Activated CD8-positive, alpha-beta memory T cell treated with anti-CD3 and anti-CD28 coated beads, Interleukin-2, amount 50 U/mL, for 4 hours (primary cell): ENCODE results near the gene UCP1.
A peak's percentile ranks its signal among the peaks of the same experiment; 100 is the strongest.
"Not testable (repeated sequence)": the region's sequence is repeated elsewhere in the genome, so short reads cannot be mapped to it uniquely, and the experiment has no call there.

Experiments
- DNase-seq: peaks from one replicate; pipeline ENCODE4 v3.0.0-alpha.2; 2020

UCP1 gene

DNA sequence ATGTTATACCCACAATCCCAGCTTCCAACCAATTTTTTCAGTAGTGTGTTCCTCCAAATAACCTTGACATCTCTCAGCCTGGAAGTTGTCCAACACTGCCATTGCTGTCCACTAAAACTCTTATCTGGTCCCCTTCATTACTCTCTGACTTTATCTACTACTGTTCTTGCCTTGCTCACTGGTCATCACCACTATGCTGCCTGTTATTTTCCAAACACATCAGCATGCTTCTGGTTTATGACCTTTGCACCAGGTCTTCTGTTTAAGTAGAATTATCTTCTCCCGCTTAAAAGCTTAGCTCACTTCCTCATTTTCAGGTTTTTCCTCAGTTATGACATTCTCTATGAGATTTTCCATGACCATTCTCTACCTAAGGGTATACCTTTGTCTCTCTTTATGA, 39.3 kb downstream of the UCP1 start:
- DNase-seq, result no peak

DNA sequence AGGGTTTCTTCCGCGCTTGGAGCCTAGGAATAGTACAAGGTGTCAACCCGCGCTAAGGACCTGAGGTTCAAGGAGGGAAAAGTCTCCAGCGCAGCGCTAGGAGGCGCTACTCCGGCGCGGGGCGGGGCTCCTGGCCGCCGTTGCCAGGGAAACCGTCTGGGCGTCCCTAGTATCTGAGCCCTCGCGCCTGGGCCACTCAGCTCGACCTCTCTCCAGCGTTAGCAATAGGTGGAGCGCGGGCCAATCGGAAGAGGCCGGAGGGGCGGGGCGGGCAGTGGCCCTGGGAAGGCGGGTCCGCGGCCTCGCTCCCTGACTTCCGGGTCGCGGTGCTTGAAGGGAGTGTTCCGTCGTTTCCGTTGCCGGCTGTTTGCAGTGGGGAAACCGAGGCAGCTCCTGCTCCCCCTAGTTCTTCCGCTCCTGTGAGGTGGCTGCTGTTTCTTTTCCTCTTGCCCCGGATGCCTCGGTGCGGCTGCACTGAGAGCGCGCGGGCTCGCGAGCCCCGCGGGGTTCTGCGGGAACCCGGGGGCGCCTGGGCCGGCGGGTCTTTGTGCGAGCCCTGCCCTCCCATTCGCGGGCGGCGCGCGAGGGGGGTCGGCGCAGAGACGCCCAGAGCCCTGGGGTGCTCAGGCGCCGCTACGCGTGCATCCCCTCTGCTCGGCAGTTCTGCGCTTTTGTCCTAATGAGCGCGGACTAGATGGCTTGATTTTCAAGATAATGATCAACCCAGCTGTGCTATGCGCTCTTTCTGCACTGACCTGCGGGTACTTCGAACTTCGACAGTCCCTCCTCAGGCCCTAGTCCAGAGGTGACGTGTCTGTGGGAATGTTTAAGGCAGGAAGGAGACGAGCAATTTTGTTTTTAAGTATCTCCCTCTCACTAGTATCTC, 44.7 kb downstream of the UCP1 start, which contains the start of gene ELMOD2:
Gene ELMOD2 (plus strand): TSS at position 312 of the 886 bp plus-strand sequence. CDS start 1,261 bp downstream, outside the sequence.
- peak; percentile 98 for DNase-seq

DNA sequence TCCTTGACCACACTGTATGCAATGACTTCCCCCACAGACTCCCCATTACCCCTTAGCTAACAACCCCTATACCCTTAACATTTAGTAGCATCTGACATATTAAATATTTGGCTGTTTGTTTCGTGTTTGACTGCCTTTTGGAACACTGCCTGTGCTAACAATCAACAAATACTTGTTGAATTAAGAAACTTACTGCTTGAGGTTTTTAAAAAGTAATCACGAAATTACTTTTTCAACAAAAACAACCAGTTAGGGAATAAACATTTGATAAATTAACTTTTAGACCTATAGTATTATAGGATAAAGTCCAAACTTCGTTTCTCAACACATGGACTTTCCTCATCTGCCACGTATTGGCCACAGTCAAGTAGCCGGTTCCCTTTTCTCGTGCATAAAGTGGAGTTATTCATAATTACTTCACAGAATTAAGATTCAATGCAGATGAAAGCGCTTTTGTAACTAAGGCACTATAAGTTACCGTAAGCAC, 45.3 kb downstream of the UCP1 start:
- DNase-seq, result no peak

DNA sequence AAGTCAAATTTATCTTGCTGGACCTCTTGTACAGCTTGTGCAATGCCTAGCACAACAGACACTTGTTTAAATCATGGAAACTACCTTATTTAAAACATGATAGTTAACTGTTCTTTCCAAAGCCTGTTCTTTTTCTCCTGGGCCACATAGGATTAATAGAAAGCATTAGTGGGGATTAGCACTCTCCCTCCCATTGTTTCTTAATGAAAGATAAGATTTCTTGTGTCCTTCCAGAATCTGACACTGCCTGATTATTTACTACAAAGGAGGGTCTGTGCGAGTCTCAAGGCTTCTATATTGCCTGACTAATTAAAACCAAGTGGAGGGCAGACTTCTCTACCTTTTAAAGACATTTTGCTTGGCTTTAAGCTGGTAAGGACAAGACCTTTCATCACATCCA, 53.3 kb downstream of the UCP1 start:
- no peak for DNase-seq

DNA sequence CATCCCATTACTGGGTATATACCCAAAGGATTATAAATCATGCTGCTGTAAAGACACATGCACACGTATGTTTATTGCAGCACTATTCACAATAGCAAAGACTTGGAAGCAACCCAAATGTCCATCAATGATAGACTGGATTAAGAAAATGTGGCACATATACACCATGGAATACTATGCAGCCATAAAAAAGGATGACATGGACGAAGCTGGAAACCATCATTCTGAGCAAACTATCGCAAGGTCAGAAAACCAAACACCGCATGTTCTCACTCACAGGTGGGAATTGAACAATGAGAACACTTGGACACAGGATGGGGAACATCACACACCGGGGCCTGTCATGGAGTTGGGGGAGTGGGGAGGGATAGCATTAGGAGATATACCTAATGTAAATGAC, 55.0 kb downstream of the UCP1 start:
- DNase-seq, result not testable (repeated sequence)
